ENCODE data around the gene RNF111. TPM values are rescaled to one million over a fixed set of nuclear protein-coding genes. Genes with fewer than 3 reads are reported as not detected.

Gene RNF111
- total and polyA plus RNA-seq, 9 of the 15 experiments (the other 6 are each of a cell fraction or from before 2014, with no cell fraction given), result 7.9 to 26.0 (median 14.4) TPM

DNA sequence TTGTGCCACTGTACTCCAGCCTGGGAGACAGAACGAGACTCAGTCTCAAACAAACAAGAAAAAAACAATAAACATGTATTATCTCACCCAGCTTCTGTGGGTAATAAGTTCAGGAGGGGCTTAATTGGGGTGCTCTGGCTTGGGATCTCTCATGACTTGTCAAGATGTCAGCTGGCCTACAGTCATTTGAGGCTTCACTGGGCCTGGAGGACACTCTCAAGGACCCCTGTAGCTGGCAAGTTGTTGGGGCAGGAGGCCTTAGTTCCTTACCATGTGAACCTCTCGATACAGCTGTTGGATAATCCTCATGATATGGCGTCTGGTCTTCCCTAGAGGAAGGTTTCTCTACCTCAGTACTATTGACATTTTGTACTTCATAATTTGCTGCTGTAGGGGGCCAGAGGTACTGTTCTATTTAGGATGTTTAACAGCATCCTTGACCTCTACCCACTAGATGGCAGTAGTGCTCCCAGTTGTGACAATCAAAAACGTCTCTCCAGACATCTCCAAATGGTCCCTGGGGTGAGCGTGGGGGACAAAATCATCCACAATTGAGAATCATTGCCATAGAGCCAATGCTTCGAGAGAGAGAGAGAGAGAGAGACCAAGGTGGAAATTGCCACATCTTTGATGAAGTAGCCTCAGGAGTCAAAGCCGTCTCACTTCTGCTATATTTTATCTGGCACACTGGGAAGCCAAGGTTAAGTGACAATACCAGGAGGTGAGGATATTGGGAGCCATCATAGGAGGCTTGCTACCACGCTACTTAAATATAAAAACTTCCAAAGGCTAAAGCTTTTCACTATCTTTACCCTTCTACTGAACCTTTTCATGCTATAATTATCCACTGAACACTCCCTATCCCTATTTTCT is 30.1 kb upstream of the RNF111 start (continued):
- TF ChIP-seq, protein P1, sequence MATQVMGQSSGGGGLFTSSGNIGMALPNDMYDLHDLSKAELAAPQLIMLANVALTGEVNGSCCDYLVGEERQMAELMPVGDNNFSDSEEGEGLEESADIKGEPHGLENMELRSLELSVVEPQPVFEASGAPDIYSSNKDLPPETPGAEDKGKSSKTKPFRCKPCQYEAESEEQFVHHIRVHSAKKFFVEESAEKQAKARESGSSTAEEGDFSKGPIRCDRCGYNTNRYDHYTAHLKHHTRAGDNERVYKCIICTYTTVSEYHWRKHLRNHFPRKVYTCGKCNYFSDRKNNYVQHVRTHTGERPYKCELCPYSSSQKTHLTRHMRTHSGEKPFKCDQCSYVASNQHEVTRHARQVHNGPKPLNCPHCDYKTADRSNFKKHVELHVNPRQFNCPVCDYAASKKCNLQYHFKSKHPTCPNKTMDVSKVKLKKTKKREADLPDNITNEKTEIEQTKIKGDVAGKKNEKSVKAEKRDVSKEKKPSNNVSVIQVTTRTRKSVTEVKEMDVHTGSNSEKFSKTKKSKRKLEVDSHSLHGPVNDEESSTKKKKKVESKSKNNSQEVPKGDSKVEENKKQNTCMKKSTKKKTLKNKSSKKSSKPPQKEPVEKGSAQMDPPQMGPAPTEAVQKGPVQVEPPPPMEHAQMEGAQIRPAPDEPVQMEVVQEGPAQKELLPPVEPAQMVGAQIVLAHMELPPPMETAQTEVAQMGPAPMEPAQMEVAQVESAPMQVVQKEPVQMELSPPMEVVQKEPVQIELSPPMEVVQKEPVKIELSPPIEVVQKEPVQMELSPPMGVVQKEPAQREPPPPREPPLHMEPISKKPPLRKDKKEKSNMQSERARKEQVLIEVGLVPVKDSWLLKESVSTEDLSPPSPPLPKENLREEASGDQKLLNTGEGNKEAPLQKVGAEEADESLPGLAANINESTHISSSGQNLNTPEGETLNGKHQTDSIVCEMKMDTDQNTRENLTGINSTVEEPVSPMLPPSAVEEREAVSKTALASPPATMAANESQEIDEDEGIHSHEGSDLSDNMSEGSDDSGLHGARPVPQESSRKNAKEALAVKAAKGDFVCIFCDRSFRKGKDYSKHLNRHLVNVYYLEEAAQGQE (IDR thresholded peaks at IDR 0.05; ENCODE audit: borderline replicate concordance), result peak; percentile 38; the same call in 1 of the 2 replicates
- TF ChIP-seq, protein P1 (CRISPR knock-in tag; IDR thresholded peaks at IDR 0.05; ENCODE audit: low read depth), result no peak
- TF ChIP-seq ELF1 (tag; IDR thresholded peaks at IDR 0.05) (no peak), NR2C1 (IDR thresholded peaks at IDR 0.05) (no peak), NR2C1 (tag; IDR thresholded peaks at IDR 0.05) (no peak), CHCHD3 (CRISPR knock-in tag; IDR thresholded peaks at IDR 0.05) (no peak), EHMT2 (IDR thresholded peaks at IDR 0.05) (peak; percentile 51; the same call in 1 of the 2 replicates), SMC3 (conservative IDR thresholded peaks at IDR 0.05; ENCODE audit: insufficient read depth, low read depth, low read length) (peak; percentile 56), TEAD4 (IDR thresholded peaks at IDR 0.05; ENCODE audit: low read length) (no peak), TEAD4 (CRISPR knock-in tag; IDR thresholded peaks at IDR 0.05; ENCODE audit: borderline replicate concordance) (no peak), MBD2 (IDR thresholded peaks at IDR 0.05; ENCODE audit: borderline replicate concordance, low read depth) (no peak), FOSL1 (tag; conservative IDR thresholded peaks at IDR 0.05) (no peak)
- TF ChIP-seq, protein P2, sequence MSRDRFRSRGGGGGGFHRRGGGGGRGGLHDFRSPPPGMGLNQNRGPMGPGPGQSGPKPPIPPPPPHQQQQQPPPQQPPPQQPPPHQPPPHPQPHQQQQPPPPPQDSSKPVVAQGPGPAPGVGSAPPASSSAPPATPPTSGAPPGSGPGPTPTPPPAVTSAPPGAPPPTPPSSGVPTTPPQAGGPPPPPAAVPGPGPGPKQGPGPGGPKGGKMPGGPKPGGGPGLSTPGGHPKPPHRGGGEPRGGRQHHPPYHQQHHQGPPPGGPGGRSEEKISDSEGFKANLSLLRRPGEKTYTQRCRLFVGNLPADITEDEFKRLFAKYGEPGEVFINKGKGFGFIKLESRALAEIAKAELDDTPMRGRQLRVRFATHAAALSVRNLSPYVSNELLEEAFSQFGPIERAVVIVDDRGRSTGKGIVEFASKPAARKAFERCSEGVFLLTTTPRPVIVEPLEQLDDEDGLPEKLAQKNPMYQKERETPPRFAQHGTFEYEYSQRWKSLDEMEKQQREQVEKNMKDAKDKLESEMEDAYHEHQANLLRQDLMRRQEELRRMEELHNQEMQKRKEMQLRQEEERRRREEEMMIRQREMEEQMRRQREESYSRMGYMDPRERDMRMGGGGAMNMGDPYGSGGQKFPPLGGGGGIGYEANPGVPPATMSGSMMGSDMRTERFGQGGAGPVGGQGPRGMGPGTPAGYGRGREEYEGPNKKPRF (IDR thresholded peaks at IDR 0.05; ENCODE audit: low read depth, low read length), result no peak
- TF ChIP-seq, protein P3, sequence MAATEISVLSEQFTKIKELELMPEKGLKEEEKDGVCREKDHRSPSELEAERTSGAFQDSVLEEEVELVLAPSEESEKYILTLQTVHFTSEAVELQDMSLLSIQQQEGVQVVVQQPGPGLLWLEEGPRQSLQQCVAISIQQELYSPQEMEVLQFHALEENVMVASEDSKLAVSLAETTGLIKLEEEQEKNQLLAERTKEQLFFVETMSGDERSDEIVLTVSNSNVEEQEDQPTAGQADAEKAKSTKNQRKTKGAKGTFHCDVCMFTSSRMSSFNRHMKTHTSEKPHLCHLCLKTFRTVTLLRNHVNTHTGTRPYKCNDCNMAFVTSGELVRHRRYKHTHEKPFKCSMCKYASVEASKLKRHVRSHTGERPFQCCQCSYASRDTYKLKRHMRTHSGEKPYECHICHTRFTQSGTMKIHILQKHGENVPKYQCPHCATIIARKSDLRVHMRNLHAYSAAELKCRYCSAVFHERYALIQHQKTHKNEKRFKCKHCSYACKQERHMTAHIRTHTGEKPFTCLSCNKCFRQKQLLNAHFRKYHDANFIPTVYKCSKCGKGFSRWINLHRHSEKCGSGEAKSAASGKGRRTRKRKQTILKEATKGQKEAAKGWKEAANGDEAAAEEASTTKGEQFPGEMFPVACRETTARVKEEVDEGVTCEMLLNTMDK (IDR thresholded peaks at IDR 0.05; ENCODE audit: borderline replicate concordance, insufficient read depth, low read depth, low read length, poor library complexity, severe bottlenecking), result peak; percentile 50

Measured in K562 (cell line).